PFSK-1 (cell line): ENCODE data around the gene IL1RAP.

Experiments used
- FOXP2 ChIP-seq: optimal IDR thresholded peaks from 2 replicates; pipeline ENCODE3; 2011; ENCODE audit warnings: borderline replicate concordance, control low read depth, inconsistent platforms; ENCODE audit not compliant: insufficient read depth; ENCODE audit errors: extremely low read length, extremely low read depth
- POLR2AphosphoS5 ChIP-seq: IDR thresholded peaks from 2 replicates; pipeline ENCODE4 v1.6.1; 2012; ENCODE audit warnings: low read depth, mild to moderate bottlenecking, control low read depth, low read length, moderate library complexity
- SIN3A ChIP-seq: IDR thresholded peaks from 2 replicates; pipeline ENCODE4 v1.6.1; 2012; ENCODE audit warnings: mild to moderate bottlenecking, low read length, moderate library complexity, borderline replicate concordance; ENCODE audit not compliant: insufficient read depth
- TAF1 ChIP-seq: IDR thresholded peaks from 2 replicates; pipeline ENCODE4 v1.6.1; 2012; ENCODE audit warnings: low read length, control low read depth, borderline replicate concordance; ENCODE audit not compliant: insufficient read depth
- TF ChIP-seq, protein P1 (sequence below), 2 experiments: IDR thresholded peaks; 2 replicates each; pipeline versions ENCODE4 v1.6.1 to v1.8.0; 2011 to 2012; ENCODE audit warnings: low read depth in 2 of 2, low read length in 2 of 2, control low read depth in 1 of 2, inconsistent platforms in 1 of 2, mild to moderate bottlenecking in 1 of 2, moderate library complexity in 1 of 2; ENCODE audit not compliant: insufficient read depth in 1 of 2

DNA sequence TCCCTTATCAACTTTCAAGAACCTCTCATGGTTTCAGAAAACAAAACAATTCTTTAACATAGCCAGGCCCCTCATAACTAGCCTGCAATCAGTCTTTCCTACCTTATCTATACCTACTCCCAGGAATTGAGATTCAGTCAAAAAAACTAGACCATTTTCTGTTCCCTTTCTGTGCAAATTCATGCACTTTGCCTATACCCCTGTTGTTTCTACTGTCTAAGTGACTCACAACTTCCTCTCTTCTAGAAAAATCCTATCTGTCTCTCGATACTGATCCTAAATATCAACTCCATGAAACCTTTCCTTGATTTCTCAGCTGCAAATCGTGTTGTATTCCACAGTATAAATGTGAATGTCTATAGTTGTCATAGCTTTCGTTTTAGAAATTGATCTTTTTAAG is 10.9 kb upstream of the IL1RAP start:
- no peak for TF ChIP-seq TAF1
- TF ChIP-seq POLR2AphosphoS5, result no peak
- no peak for TF ChIP-seq SIN3A
- TF ChIP-seq, protein P1, sequence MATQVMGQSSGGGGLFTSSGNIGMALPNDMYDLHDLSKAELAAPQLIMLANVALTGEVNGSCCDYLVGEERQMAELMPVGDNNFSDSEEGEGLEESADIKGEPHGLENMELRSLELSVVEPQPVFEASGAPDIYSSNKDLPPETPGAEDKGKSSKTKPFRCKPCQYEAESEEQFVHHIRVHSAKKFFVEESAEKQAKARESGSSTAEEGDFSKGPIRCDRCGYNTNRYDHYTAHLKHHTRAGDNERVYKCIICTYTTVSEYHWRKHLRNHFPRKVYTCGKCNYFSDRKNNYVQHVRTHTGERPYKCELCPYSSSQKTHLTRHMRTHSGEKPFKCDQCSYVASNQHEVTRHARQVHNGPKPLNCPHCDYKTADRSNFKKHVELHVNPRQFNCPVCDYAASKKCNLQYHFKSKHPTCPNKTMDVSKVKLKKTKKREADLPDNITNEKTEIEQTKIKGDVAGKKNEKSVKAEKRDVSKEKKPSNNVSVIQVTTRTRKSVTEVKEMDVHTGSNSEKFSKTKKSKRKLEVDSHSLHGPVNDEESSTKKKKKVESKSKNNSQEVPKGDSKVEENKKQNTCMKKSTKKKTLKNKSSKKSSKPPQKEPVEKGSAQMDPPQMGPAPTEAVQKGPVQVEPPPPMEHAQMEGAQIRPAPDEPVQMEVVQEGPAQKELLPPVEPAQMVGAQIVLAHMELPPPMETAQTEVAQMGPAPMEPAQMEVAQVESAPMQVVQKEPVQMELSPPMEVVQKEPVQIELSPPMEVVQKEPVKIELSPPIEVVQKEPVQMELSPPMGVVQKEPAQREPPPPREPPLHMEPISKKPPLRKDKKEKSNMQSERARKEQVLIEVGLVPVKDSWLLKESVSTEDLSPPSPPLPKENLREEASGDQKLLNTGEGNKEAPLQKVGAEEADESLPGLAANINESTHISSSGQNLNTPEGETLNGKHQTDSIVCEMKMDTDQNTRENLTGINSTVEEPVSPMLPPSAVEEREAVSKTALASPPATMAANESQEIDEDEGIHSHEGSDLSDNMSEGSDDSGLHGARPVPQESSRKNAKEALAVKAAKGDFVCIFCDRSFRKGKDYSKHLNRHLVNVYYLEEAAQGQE (IDR thresholded peaks at IDR 0.05; ENCODE audit: insufficient read depth in 1 of 2, low read depth in 2 of 2, low read length in 2 of 2), result no peak
- no peak for TF ChIP-seq FOXP2
